Lung (tissue), 12 donors: Measurements from ENCODE around the gene SLC7A4. TPM values are rescaled to one million over a fixed set of nuclear protein-coding genes. Genes with fewer than 3 reads are reported as not detected.

ENCODE experiments used
- ATAC-seq: fragments of 200-7000 bp; cut with Tn5 transposase; one replicate; pipeline ENCODE4 v1.9.1; 2020; ENCODE audit warnings: moderate number of reproducible peaks; ENCODE audit not compliant: insufficient read depth, low FRiP score
- DNase-seq, 3 donors: peaks; one replicate each; pipeline ENCODE4 v3.0.0-alpha.2; 2013 to 2017
- H3K27ac ChIP-seq, 2 donors: one replicate each; pipeline ENCODE4 v1.5.1; 2013; ENCODE audit warnings: mild to moderate bottlenecking in 2 of 2, moderate library complexity in 2 of 2, control low read depth in 1 of 2, inconsistent platforms in 1 of 2, low read depth in 1 of 2, low read length in 1 of 2
- H3K27me3 ChIP-seq, 3 donors: one replicate each; pipeline ENCODE4 v1.5.1; 2013; ENCODE audit warnings: low read length in 2 of 3; ENCODE audit not compliant: control insufficient read depth in 3 of 3, insufficient read depth in 3 of 3
- H3K36me3 ChIP-seq, 4 donors: one replicate each; pipeline ENCODE4 v1.5.1; 2013; ENCODE audit warnings: low read length in 4 of 4, mild to moderate bottlenecking in 1 of 4, moderate library complexity in 1 of 4; ENCODE audit not compliant: control insufficient read depth in 4 of 4, insufficient read depth in 4 of 4
- H3K4me1 ChIP-seq, 5 donors: one replicate each; pipeline ENCODE4 v1.5.1; 2013; ENCODE audit warnings: low read length in 5 of 5, mild to moderate bottlenecking in 2 of 5, moderate library complexity in 1 of 5; ENCODE audit not compliant: control insufficient read depth in 5 of 5, insufficient read depth in 5 of 5
- H3K4me3 ChIP-seq: one replicate; pipeline ENCODE4 v1.5.1; 2013; ENCODE audit warnings: mild to moderate bottlenecking, control low read depth, moderate library complexity
- H3K9ac ChIP-seq, 2 donors: one replicate each; pipeline ENCODE4 v1.5.1; 2013; ENCODE audit warnings: low read length in 2 of 2, control low read depth in 1 of 2; ENCODE audit not compliant: insufficient read depth in 1 of 2
- H3K9me3 ChIP-seq, 4 donors: one replicate each; pipeline ENCODE4 v1.5.1; 2013; ENCODE audit warnings: low read length in 3 of 4, mild to moderate bottlenecking in 1 of 4, moderate library complexity in 1 of 4; ENCODE audit not compliant: control insufficient read depth in 4 of 4, insufficient read depth in 3 of 4
- WGBS, 2 donors: extraction: QIAGEN DNeasy Blood & Tissue Kit; methylation state at CpG; one replicate each; pipeline ENCODE4 v1.1.7; 2013; 5-methylcytosine and 5-hydroxymethylcytosine counted together
- polyA plus RNA-seq, 2 donors: library from polyadenylated mRNA; stranded (reverse); fragments of 200-250 nt; gene quantifications; one replicate each; pipeline ENCODE4 v1.2.1, GENCODE V29; 2013
- total RNA-seq, 2 donors: library from RNA; depleted of rRNA in 1 of 2; stranded (reverse); fragments of >200 nt in 1 of 2; gene quantifications; one replicate each; pipeline ENCODE4 v1.2.1, GENCODE V29; 2014 to 2021
- TF ChIP-seq, protein P1 (sequence below): IDR thresholded peaks from 2 replicates; pipeline ENCODE4 v1.5.1; 2012; ENCODE audit warnings: mild to moderate bottlenecking; ENCODE audit errors: control extremely low read depth, extremely low read depth
- donor health status: control.
- donor health status: control.
- donor health status: Bipolar disorder and iron deficiency.
- donor health status: healthy.
- donor health status: DM: yes; HTN: yes; CAD: no.

SLC7A4 gene
- total and polyA plus RNA-seq, 4 donors = 0.18 to 1.1 (median 0.80) TPM

DNA sequence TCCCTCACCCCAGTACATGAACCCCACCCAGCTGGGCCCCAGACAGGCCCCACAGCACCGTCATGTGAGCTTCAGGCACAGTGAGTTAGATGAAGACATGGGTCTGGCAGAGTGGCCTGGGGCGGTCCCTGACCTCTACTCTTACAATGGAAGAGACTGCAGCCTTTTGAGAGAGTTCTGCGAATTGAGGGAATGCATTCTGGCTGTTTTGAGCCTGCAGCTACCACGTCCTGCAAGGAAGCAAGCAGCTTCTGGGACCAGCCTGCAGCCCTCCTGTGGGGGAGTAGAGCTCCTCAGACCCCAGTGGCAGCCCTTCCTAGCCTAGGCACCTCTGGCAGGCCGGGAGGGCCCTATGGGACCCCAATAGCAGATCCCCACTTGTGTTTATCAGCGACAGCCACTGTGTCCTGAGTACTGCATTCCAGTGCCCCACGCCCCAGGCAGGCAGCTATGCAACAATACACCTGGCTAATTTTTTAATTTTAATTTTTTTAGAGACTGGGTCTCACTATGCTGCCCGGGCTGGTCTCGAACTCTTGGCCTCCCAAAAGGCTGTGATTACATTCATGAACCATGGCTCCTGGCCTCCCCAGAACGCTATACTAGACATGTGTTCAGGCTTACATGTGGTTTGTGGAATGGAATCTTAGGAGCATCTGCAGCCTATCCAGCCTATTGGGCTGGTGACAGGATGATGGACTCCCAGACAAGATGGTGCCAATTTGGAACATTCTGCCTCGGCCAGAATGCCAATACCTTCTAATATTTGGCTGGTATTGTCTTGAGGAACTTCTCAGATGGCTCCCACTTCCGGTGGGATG, 717 bp upstream of the SLC7A4 start:
- no peak overlapping the region for H3K4me3 ChIP-seq

DNA sequence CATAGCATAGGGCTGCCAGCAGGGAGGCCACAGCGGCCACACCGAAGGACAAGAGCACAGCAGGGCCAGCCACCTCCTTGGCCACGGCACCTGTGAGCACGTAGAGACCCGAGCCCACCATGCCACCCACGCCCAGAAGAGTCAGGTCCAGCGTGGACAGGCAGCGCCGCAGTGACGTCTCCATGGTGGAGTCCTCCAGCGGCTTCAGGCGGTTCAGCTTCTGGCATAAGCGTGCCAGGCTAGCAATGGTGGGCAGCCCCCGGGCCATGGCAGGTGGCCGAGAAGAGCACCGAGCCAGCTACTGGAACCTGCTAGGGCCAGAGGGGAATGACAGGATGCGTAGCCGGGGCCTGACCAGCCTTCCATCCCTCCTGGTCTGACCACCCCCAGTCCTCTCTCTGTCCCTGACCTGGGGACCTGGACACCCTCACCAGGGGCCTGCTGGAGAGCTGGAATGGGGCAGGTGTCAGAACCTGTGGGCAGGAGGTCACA, 770 bp downstream of the SLC7A4 start:
- Histone ChIP-seq H3K4me3 (no peak overlapping the region), H3K27me3 (peaks cover 0 to 9% (median 0%) of the 10 kb centered on the region in 3 donors), H3K9ac (no peak overlapping the region), H3K36me3 (no peaks in the 10 kb centered on the region), H3K27ac (no peak overlapping the region), H3K9me3 (no peaks in the 10 kb centered on the region), H3K4me1 (peaks cover 0 to 3% (median 0%) of the 10 kb centered on the region in 5 donors)
- DNase-seq (no peak), ATAC-seq (no peak)
- TF ChIP-seq, protein P1, sequence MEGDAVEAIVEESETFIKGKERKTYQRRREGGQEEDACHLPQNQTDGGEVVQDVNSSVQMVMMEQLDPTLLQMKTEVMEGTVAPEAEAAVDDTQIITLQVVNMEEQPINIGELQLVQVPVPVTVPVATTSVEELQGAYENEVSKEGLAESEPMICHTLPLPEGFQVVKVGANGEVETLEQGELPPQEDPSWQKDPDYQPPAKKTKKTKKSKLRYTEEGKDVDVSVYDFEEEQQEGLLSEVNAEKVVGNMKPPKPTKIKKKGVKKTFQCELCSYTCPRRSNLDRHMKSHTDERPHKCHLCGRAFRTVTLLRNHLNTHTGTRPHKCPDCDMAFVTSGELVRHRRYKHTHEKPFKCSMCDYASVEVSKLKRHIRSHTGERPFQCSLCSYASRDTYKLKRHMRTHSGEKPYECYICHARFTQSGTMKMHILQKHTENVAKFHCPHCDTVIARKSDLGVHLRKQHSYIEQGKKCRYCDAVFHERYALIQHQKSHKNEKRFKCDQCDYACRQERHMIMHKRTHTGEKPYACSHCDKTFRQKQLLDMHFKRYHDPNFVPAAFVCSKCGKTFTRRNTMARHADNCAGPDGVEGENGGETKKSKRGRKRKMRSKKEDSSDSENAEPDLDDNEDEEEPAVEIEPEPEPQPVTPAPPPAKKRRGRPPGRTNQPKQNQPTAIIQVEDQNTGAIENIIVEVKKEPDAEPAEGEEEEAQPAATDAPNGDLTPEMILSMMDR = no peak
- 90 to 91% methylated on average over 17 to 18 of the region's 18 CpGs for WGBS, 2 donors

More for the DNA sequence above, 717 bp upstream of the SLC7A4 start:
- Histone ChIP-seq H3K4me1 (peaks cover 0 to 9% (median 0%) of the 10 kb centered on the region in 5 donors), H3K36me3 (no peaks in the 10 kb centered on the region), H3K27ac (no peak overlapping the region), H3K27me3 (peaks cover 0 to 9% (median 0%) of the 10 kb centered on the region in 3 donors), H3K9ac (no peak overlapping the region), H3K9me3 (no peaks in the 10 kb centered on the region)
- TF ChIP-seq, protein P1 = no peak
- WGBS, 2 donors = 75 to 87% methylated on average over 12 of the region's 12 CpGs
- no peak for DNase-seq
- no peak for ATAC-seq

DNA sequence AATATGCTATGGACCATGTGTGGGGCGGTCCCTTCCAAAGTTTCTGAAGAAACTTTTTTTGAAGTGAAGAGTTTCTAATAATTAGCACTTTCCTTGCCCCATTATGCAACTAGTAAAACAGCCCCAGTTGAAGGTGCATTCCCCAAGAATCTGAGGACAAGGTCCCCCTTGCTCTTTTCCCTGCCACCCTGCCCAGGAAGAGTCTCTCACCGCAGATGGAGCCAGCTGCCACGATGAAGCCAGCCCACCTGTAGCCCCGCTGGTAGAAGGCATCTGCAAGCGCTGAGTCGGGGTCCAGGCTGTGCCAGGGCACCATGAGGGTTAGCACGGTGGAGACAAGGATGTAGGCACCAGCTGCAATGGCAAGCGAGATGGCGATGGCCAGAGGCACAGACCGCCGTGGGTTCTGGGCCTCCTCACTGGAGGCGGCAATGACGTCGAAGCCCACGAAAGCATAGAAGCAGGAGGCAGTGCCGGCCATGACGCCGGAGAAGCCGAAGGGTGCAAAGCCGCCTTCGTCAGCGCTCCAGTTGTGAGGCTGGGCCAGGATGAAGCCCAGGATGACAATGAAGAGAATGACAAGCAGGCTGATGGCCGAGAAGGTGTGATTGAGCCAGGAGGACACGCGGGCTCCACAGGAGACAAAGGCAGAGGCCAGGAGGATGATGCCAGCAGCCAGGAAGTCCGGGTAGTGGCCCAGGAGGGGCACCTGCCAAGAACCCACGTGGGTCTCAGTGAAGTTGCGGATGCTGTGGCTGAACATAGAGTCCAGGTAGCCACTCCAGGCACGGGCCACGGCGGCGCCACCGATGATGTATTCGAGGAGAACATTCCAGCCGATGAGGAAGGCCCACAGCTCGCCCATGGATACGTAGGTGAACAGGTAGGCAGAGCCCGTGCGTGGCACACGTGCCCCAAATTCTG, 1.5 kb downstream of the SLC7A4 start:
- H3K36me3 ChIP-seq = no peaks in the 10 kb centered on the region
- H3K9me3 ChIP-seq = no peaks in the 10 kb centered on the region
- 93 to 94% methylated on average over 40 of the region's 40 CpGs for WGBS, 2 donors
- no peak overlapping the region for H3K9ac ChIP-seq
- TF ChIP-seq, protein P1 = no peak
- no peak overlapping the region for H3K27ac ChIP-seq
- no peak overlapping the region for H3K4me3 ChIP-seq
- H3K4me1 ChIP-seq = peaks cover 0 to 3% (median 0%) of the 10 kb centered on the region in 5 donors
- no peak for DNase-seq
- ATAC-seq = no peak
- H3K27me3 ChIP-seq = peaks cover 0 to 9% (median 0%) of the 10 kb centered on the region in 3 donors
